ENCODE data around the gene ADNP.

Gene ADNP

GRCh38 chr20:50916934-50917333, 14.3 kb downstream of the ADNP start:
- Histone ChIP-seq H3K9ac (ENCODE audit: insufficient read length) (peak overlapping the region; percentile 9), H3K4me3 (0 out of 2 replicates have a peak overlapping the region, but pooled peaks have one; percentile 11), H3K27ac (peak overlapping the region; percentile 74), H3K36me3 (ENCODE audit: insufficient read depth, low read length) (peaks cover 51% of the 10 kb centered on the region), H3K9me3 (ENCODE audit: low read depth, low read length) (no peaks in the 10 kb centered on the region)
- no peak for TF ChIP-seq FOXP2 (optimal IDR thresholded peaks at IDR 0.05; ENCODE audit: control extremely low read depth, extremely low read length, insufficient read depth)
- no peak for TF ChIP-seq EZH2 (IDR thresholded peaks at IDR 0.05)
- TF ChIP-seq POLR2AphosphoS5 (IDR thresholded peaks at IDR 0.05; ENCODE audit: borderline replicate concordance, low read depth, low read length) = no peak
- DNase-seq (ENCODE audit: low read depth, low spot score) = no peak

- peak overlapping the region; percentile 9 for H3K9ac ChIP-seq (ENCODE audit: insufficient read length)
- no peak overlapping the region; the same call in 1 of the 2 replicates for H3K4me3 ChIP-seq
- H3K36me3 ChIP-seq (ENCODE audit: insufficient read depth, low read length) = peaks cover 47% of the 10 kb centered on the region
- peak overlapping the region; percentile 74 for H3K27ac ChIP-seq
- TF ChIP-seq POLR2AphosphoS5 (IDR thresholded peaks at IDR 0.05; ENCODE audit: borderline replicate concordance, low read depth, low read length) = no peak
- TF ChIP-seq EZH2 (IDR thresholded peaks at IDR 0.05) = no peak
- TF ChIP-seq FOXP2 (optimal IDR thresholded peaks at IDR 0.05; ENCODE audit: control extremely low read depth, extremely low read length, insufficient read depth) = no peak
- H3K9me3 ChIP-seq (ENCODE audit: low read depth, low read length) = no peaks in the 10 kb centered on the region
- no peak for DNase-seq (ENCODE audit: low read depth, low spot score)
These were observed 15.0 kb downstream of the ADNP start for GRCh38 chr20:50916257-50916656.

- no peak for DNase-seq (ENCODE audit: low read depth, low spot score)
- peak overlapping the region; percentile 56; the same call in 1 of the 2 replicates for H3K27ac ChIP-seq
- no peak overlapping the region for H3K9ac ChIP-seq (ENCODE audit: insufficient read length)
- H3K4me3 ChIP-seq = 0 out of 2 replicates have a peak overlapping the region, but pooled peaks have one; percentile 1
- TF ChIP-seq EZH2 (IDR thresholded peaks at IDR 0.05) (no peak), POLR2AphosphoS5 (IDR thresholded peaks at IDR 0.05; ENCODE audit: borderline replicate concordance, low read depth, low read length) (no peak), FOXP2 (optimal IDR thresholded peaks at IDR 0.05; ENCODE audit: control extremely low read depth, extremely low read length, insufficient read depth) (no peak)
- peaks cover 38% of the 10 kb centered on the region for H3K36me3 ChIP-seq (ENCODE audit: insufficient read depth, low read length)
- no peaks in the 10 kb centered on the region for H3K9me3 ChIP-seq (ENCODE audit: low read depth, low read length)
These were observed 15.8 kb downstream of the ADNP start for GRCh38 chr20:50915424-50915823.

GRCh38 chr20:50913690-50914375, 17.4 kb downstream of the ADNP start:
- no peak for DNase-seq (ENCODE audit: low read depth, low spot score)
- Histone ChIP-seq H3K9me3 (ENCODE audit: low read depth, low read length) (no peaks in the 10 kb centered on the region), H3K27ac (peak overlapping the region; percentile 69), H3K4me3 (no peak overlapping the region), H3K36me3 (ENCODE audit: insufficient read depth, low read length) (peaks cover 45% of the 10 kb centered on the region), H3K9ac (ENCODE audit: insufficient read length) (no peak overlapping the region)
- TF ChIP-seq EZH2 (IDR thresholded peaks at IDR 0.05) (no peak), POLR2AphosphoS5 (IDR thresholded peaks at IDR 0.05; ENCODE audit: borderline replicate concordance, low read depth, low read length) (no peak), FOXP2 (optimal IDR thresholded peaks at IDR 0.05; ENCODE audit: control extremely low read depth, extremely low read length, insufficient read depth) (no peak)

GRCh38 chr20:50911716-50912115, 19.5 kb downstream of the ADNP start:
- DNase-seq (ENCODE audit: low read depth, low spot score) = no peak
- H3K36me3 ChIP-seq (ENCODE audit: insufficient read depth, low read length) = peaks cover 52% of the 10 kb centered on the region
- H3K9me3 ChIP-seq (ENCODE audit: low read depth, low read length) = no peaks in the 10 kb centered on the region
- H3K4me3 ChIP-seq = peak overlapping the region; percentile 58
- H3K9ac ChIP-seq (ENCODE audit: insufficient read length) = no peak overlapping the region
- no peak for TF ChIP-seq POLR2AphosphoS5 (IDR thresholded peaks at IDR 0.05; ENCODE audit: borderline replicate concordance, low read depth, low read length)
- peak overlapping the region; percentile 94 for H3K27ac ChIP-seq

- peak; percentile 92 for DNase-seq (ENCODE audit: low read depth, low spot score)
- Histone ChIP-seq H3K27ac (peak overlapping the region; percentile 94), H3K4me3 (peak overlapping the region; percentile 58), H3K9ac (ENCODE audit: insufficient read length) (no peak overlapping the region), H3K36me3 (ENCODE audit: insufficient read depth, low read length) (peaks cover 46% of the 10 kb centered on the region), H3K9me3 (ENCODE audit: low read depth, low read length) (no peaks in the 10 kb centered on the region)
- no peak for TF ChIP-seq FOXP2 (optimal IDR thresholded peaks at IDR 0.05; ENCODE audit: control extremely low read depth, extremely low read length, insufficient read depth)
- TF ChIP-seq POLR2AphosphoS5 (IDR thresholded peaks at IDR 0.05; ENCODE audit: borderline replicate concordance, low read depth, low read length) = peak; percentile 38; the same call in 1 of the 2 replicates
These were observed 20.2 kb downstream of the ADNP start for GRCh38 chr20:50911030-50911429.

GRCh38 chr20:50909413-50909812, 21.8 kb downstream of the ADNP start:
- Histone ChIP-seq H3K36me3 (ENCODE audit: insufficient read depth, low read length) (peaks cover 46% of the 10 kb centered on the region), H3K4me3 (no peak overlapping the region), H3K9me3 (ENCODE audit: low read depth, low read length) (no peaks in the 10 kb centered on the region), H3K27ac (peak overlapping the region; percentile 94), H3K9ac (ENCODE audit: insufficient read length) (no peak overlapping the region)
- no peak for DNase-seq (ENCODE audit: low read depth, low spot score)
- TF ChIP-seq FOXP2 (optimal IDR thresholded peaks at IDR 0.05; ENCODE audit: control extremely low read depth, extremely low read length, insufficient read depth) (no peak), POLR2AphosphoS5 (IDR thresholded peaks at IDR 0.05; ENCODE audit: borderline replicate concordance, low read depth, low read length) (no peak), EZH2 (IDR thresholded peaks at IDR 0.05) (no peak)

GRCh38 chr20:50904067-50904570, 27.1 kb downstream of the ADNP start:
- Histone ChIP-seq H3K36me3 (ENCODE audit: insufficient read depth, low read length) (peaks cover 69% of the 10 kb centered on the region), H3K9me3 (ENCODE audit: low read depth, low read length) (no peaks in the 10 kb centered on the region), H3K27ac (peak overlapping the region; percentile 34; the same call in 1 of the 2 replicates), H3K9ac (ENCODE audit: insufficient read length) (no peak overlapping the region), H3K4me3 (no peak overlapping the region)
- TF ChIP-seq POLR2AphosphoS5 (IDR thresholded peaks at IDR 0.05; ENCODE audit: borderline replicate concordance, low read depth, low read length) = no peak
- TF ChIP-seq EZH2 (IDR thresholded peaks at IDR 0.05) = no peak
- TF ChIP-seq FOXP2 (optimal IDR thresholded peaks at IDR 0.05; ENCODE audit: control extremely low read depth, extremely low read length, insufficient read depth) = no peak
- no peak for DNase-seq (ENCODE audit: low read depth, low spot score)
